HepG2 (cell line): ENCODE results near the gene NPBWR2. TPM values are rescaled to one million over a fixed set of nuclear protein-coding genes. Genes with fewer than 3 reads are reported as not detected.

Experiments used
- AGO1 ChIP-seq: fragments of 200-400 bp; formaldehyde crosslinking; IDR thresholded peaks from 2 replicates; pipeline ENCODE4 v1.6.1; 2017; ENCODE audit warnings: mild to moderate bottlenecking, low read depth, low read length, moderate library complexity; ENCODE audit not compliant: poor library complexity, severe bottlenecking
- BORCS8-MEF2B ChIP-seq: sonication (generic); formaldehyde crosslinking; IDR thresholded peaks from 2 replicates; pipeline ENCODE4 v1.8.0; 2022; ENCODE audit warnings: mild to moderate bottlenecking, missing genetic modification reagents
- FOXJ3 ChIP-seq: sonication (generic); formaldehyde crosslinking; IDR thresholded peaks from 2 replicates; pipeline ENCODE4 v1.4.0; 2020; ENCODE audit warnings: missing genetic modification reagents, mild to moderate bottlenecking, borderline replicate concordance
- JUND ChIP-seq: sonication (generic); formaldehyde crosslinking; IDR thresholded peaks from 2 replicates; pipeline ENCODE4 v1.8.0; 2022; ENCODE audit warnings: mild to moderate bottlenecking, missing genetic modification reagents
- MAF1 ChIP-seq: sonication (generic); formaldehyde crosslinking; IDR thresholded peaks from 2 replicates; pipeline ENCODE4 v1.5.0; 2020; ENCODE audit warnings: missing genetic modification reagents, borderline replicate concordance
- MBD4 ChIP-seq: IDR thresholded peaks from 2 replicates; pipeline ENCODE4 v1.6.1; 2012; ENCODE audit warnings: low read length, inconsistent platforms, borderline replicate concordance
- MEIS2 ChIP-seq: sonication (generic); formaldehyde crosslinking; IDR thresholded peaks from 2 replicates; pipeline ENCODE4 v1.9.0; 2021; ENCODE audit warnings: mild to moderate bottlenecking, missing genetic modification reagents
- TCF12 ChIP-seq, 2 experiments: fragments of 450-650 bp in 1 of 2; sonication (generic) in 1 of 2; formaldehyde crosslinking in 1 of 2; IDR thresholded peaks; 2 replicates each; pipeline versions ENCODE4 v1.6.1 to v1.8.0; 2017 to 2022; ENCODE audit warnings: antibody characterized with exemption in 1 of 2, mild to moderate bottlenecking in 1 of 2, missing genetic modification reagents in 1 of 2, moderate library complexity in 1 of 2
- TEAD3 ChIP-seq: optimal IDR thresholded peaks from 2 replicates; pipeline ENCODE3; 2016; ENCODE audit warnings: borderline replicate concordance
- ZBTB38 ChIP-seq: sonication (generic); formaldehyde crosslinking; IDR thresholded peaks from 2 replicates; pipeline ENCODE4 v1.5.1; 2020; ENCODE audit warnings: mild to moderate bottlenecking, missing genetic modification reagents
- ZEB1 ChIP-seq: IDR thresholded peaks from 2 replicates; pipeline ENCODE4 v1.6.1; 2012; ENCODE audit warnings: mild to moderate bottlenecking, low read depth, inconsistent platforms; ENCODE audit not compliant: insufficient replicate concordance
- ZFP62 ChIP-seq: sonication (generic); formaldehyde crosslinking; IDR thresholded peaks from 2 replicates; pipeline ENCODE4 v1.4.0; 2020; ENCODE audit warnings: missing genetic modification reagents
- ZNF143 ChIP-seq: sonication (generic); formaldehyde crosslinking; IDR thresholded peaks from 2 replicates; pipeline ENCODE4 v1.4.0; 2020; ENCODE audit warnings: missing genetic modification reagents
- ZNF614 ChIP-seq: IDR thresholded peaks from 2 replicates; pipeline ENCODE4 v1.6.1; 2018; ENCODE audit warnings: missing biosample characterization, missing genetic modification reagents, inconsistent platforms, borderline replicate concordance
- ZNF775 ChIP-seq: sonication (generic); formaldehyde crosslinking; IDR thresholded peaks from 2 replicates; pipeline ENCODE4 v1.4.0; 2020; ENCODE audit warnings: missing genetic modification reagents, mild to moderate bottlenecking, moderate library complexity, borderline replicate concordance
- polyA plus RNA-seq, 8 experiments: library from polyadenylated mRNA; depleted of rRNA in 3 of 8; stranded (reverse) in 7 of 8; unstranded in 1 of 8; fragments of >200 nt; fragmentation: Illumina TruSeq in 4 of 8; extraction: Trizol in 4 of 8; gene quantifications; 2 replicates each; pipeline versions ENCODE4 v1.2.1 to v1.2.3, GENCODE V29; 2011 to 2016; ENCODE audit warnings: low read depth in 4 of 8, missing spikeins in 1 of 8, mixed read lengths in 1 of 8; ENCODE audit not compliant: insufficient read depth in 1 of 8
- total RNA-seq, 5 experiments: library from RNA; depleted of rRNA; stranded (reverse); fragments of >200 nt; fragmentation: Illumina TruSeq; extraction: Trizol; gene quantifications; 2 replicates each; pipeline ENCODE4 v1.2.3, GENCODE V29; 2016; ENCODE audit warnings: low read depth in 1 of 5
- TF ChIP-seq, protein P1 (sequence below): sonication (generic); formaldehyde crosslinking; IDR thresholded peaks from 2 replicates; pipeline ENCODE4 v1.4.0; 2020; ENCODE audit warnings: missing genetic modification reagents, borderline replicate concordance
- TF ChIP-seq, protein P2 (sequence below): IDR thresholded peaks from 2 replicates; pipeline ENCODE4 v1.6.1; 2016
- TF ChIP-seq, protein P3 (sequence below): sonication (generic); formaldehyde crosslinking; IDR thresholded peaks from 2 replicates; pipeline ENCODE4 v1.9.0; 2021; ENCODE audit warnings: missing genetic modification reagents, mild to moderate bottlenecking, borderline replicate concordance
- TF ChIP-seq, protein P4 (sequence below): sonication (generic); formaldehyde crosslinking; IDR thresholded peaks from 2 replicates; pipeline ENCODE4 v1.4.0; 2020; ENCODE audit warnings: missing genetic modification reagents, borderline replicate concordance

NPBWR2 gene
- total and polyA plus RNA-seq, 2 of the 13 experiments (the other 11 are each of a cell fraction or from before 2014, with no cell fraction given), result not detected

DNA sequence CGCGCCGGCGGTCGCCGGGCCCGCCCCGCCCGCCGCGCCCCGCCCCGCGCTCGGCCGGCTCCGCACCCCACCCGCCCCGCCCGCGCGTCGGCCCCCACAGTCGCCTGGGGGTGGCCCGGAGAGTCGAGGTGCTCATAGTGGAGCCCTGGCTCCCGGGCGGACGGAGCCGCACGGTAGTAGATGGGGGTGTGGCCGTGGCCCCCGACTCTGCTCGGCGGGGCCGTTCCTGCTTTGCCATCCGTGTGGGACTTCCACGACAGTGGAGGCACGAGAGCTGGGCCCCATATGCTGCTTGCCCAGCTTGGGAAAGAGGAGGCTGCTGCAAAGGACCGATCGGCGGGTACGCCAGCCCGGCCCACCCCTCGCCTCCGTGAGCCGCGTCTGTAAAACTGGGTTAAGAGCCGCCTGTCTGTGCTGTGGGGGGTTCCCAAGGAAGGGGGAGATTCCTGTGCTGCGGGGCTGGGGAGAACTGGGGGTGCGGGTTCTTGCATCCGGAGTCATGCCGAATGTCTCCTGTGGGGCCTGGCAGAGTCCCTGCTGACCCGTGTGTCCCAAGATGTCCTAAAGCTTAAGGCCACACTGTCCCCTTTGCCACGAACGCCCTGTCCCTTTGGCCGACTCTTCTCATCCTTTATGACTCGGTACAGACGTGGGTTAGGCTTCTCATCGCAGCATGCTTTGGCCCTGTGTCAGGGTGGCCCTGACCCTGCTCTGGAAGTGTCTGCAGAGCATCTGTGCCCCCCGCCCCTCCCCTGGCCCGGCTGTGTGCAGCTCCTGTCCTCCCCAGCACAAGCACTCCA, 27.2 kb downstream of the NPBWR2 start, which contains the start of gene OPRL1 (continued):
- peak; percentile 20 for TF ChIP-seq ZEB1
- TF ChIP-seq MBD4, result no peak
- no peak for TF ChIP-seq FOXJ3 (CRISPR knock-in tag)
- peak; percentile 22; the same call in 1 of the 2 replicates for TF ChIP-seq ZBTB38 (CRISPR knock-in tag)
- TF ChIP-seq, protein P1, sequence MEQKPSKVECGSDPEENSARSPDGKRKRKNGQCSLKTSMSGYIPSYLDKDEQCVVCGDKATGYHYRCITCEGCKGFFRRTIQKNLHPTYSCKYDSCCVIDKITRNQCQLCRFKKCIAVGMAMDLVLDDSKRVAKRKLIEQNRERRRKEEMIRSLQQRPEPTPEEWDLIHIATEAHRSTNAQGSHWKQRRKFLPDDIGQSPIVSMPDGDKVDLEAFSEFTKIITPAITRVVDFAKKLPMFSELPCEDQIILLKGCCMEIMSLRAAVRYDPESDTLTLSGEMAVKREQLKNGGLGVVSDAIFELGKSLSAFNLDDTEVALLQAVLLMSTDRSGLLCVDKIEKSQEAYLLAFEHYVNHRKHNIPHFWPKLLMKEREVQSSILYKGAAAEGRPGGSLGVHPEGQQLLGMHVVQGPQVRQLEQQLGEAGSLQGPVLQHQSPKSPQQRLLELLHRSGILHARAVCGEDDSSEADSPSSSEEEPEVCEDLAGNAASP (CRISPR knock-in tag), result no peak
- no peak for TF ChIP-seq MEIS2 (CRISPR knock-in tag)
- peak; percentile 19 for TF ChIP-seq AGO1
- no peak for TF ChIP-seq ZNF614 (CRISPR knock-in tag)
- TF ChIP-seq, protein P2, sequence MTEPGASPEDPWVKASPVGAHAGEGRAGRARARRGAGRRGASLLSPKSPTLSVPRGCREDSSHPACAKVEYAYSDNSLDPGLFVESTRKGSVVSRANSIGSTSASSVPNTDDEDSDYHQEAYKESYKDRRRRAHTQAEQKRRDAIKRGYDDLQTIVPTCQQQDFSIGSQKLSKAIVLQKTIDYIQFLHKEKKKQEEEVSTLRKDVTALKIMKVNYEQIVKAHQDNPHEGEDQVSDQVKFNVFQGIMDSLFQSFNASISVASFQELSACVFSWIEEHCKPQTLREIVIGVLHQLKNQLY (CRISPR knock-in tag), result no peak
- TF ChIP-seq ZNF143 (CRISPR knock-in tag), result no peak
- no peak for TF ChIP-seq ZFP62 (CRISPR knock-in tag)
- peak; percentile 74 for TF ChIP-seq BORCS8-MEF2B (CRISPR knock-in tag)
- TF ChIP-seq, protein P3, sequence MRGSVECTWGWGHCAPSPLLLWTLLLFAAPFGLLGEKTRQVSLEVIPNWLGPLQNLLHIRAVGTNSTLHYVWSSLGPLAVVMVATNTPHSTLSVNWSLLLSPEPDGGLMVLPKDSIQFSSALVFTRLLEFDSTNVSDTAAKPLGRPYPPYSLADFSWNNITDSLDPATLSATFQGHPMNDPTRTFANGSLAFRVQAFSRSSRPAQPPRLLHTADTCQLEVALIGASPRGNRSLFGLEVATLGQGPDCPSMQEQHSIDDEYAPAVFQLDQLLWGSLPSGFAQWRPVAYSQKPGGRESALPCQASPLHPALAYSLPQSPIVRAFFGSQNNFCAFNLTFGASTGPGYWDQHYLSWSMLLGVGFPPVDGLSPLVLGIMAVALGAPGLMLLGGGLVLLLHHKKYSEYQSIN (CRISPR knock-in tag), result no peak
- no peak for TF ChIP-seq ZNF775 (CRISPR knock-in tag)
- TF ChIP-seq, protein P4, sequence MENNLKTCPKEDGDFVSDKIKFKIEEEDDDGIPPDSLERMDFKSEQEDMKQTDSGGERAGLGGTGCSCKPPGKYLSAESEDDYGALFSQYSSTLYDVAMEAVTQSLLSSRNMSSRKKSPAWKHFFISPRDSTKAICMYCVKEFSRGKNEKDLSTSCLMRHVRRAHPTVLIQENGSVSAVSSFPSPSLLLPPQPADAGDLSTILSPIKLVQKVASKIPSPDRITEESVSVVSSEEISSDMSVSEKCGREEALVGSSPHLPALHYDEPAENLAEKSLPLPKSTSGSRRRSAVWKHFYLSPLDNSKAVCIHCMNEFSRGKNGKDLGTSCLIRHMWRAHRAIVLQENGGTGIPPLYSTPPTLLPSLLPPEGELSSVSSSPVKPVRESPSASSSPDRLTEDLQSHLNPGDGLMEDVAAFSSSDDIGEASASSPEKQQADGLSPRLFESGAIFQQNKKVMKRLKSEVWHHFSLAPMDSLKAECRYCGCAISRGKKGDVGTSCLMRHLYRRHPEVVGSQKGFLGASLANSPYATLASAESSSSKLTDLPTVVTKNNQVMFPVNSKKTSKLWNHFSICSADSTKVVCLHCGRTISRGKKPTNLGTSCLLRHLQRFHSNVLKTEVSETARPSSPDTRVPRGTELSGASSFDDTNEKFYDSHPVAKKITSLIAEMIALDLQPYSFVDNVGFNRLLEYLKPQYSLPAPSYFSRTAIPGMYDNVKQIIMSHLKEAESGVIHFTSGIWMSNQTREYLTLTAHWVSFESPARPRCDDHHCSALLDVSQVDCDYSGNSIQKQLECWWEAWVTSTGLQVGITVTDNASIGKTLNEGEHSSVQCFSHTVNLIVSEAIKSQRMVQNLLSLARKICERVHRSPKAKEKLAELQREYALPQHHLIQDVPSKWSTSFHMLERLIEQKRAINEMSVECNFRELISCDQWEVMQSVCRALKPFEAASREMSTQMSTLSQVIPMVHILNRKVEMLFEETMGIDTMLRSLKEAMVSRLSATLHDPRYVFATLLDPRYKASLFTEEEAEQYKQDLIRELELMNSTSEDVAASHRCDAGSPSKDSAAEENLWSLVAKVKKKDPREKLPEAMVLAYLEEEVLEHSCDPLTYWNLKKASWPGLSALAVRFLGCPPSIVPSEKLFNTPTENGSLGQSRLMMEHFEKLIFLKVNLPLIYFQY (CRISPR knock-in tag), result 0 out of 2 replicates have a peak, but pooled peaks have one; percentile 33
- peak; percentile 24 for TF ChIP-seq TEAD3 (CRISPR knock-in tag)
- TF ChIP-seq MAF1, result no peak
- TF ChIP-seq TCF12 (IDR thresholded peaks at IDR 0.05), result no peak
- no peak for TF ChIP-seq TCF12 (CRISPR knock-in tag; IDR thresholded peaks at IDR 0.05)
- TF ChIP-seq JUND (CRISPR knock-in tag), result no peak
